Testis (tissue), 3 donors: ENCODE data around the gene ANKRD7. TPM values are rescaled to one million over a fixed set of nuclear protein-coding genes. Genes with fewer than 3 reads are reported as not detected.

ENCODE experiments used
- DNase-seq: peaks from one replicate; pipeline ENCODE4 v3.0.0-alpha.2; 2019
- H3K27ac ChIP-seq, 2 donors: fragments of 200-600 bp; sonication (generic); one replicate each; pipeline ENCODE4 v1.5.1; 2019
- H3K27me3 ChIP-seq: fragments of 200-600 bp; sonication (generic); one replicate; pipeline ENCODE4 v1.5.1; 2019
- H3K36me3 ChIP-seq: fragments of 200-600 bp; sonication (generic); one replicate; pipeline ENCODE4 v1.5.1; 2017; ENCODE audit warnings: low read depth; ENCODE audit errors: missing control alignments
- H3K4me1 ChIP-seq: fragments of 200-600 bp; sonication (generic); one replicate; pipeline ENCODE4 v1.5.1; 2019
- H3K4me3 ChIP-seq, 2 donors: fragments of 200-600 bp; sonication (generic); one replicate each; pipeline ENCODE4 v1.5.1; 2017 to 2019
- H3K9me3 ChIP-seq: fragments of 200-600 bp; sonication (generic); one replicate; pipeline ENCODE4 v1.5.1; 2017
- CTCF ChIP-seq, 3 experiments: fragments of 450-650 bp in 2 of 3; fragments of 200-600 bp in 1 of 3; sonication (generic) in 1 of 3; IDR thresholded peaks; one replicate each; pipeline ENCODE4 v1.5.1; 2016 to 2019; ENCODE audit warnings: antibody characterized with exemption in 3 of 3, mild to moderate bottlenecking in 2 of 3, moderate library complexity in 1 of 3
- POLR2A ChIP-seq: fragments of 450-650 bp; IDR thresholded peaks from one replicate; pipeline ENCODE4 v1.6.1; 2017; ENCODE audit warnings: antibody characterized with exemption, mild to moderate bottlenecking, moderate library complexity
- WGBS, 2 donors: methylation state at CpG; one replicate each; pipeline ENCODE4 v1.1.5; 2018; 5-methylcytosine and 5-hydroxymethylcytosine counted together
- intact Hi-C: fragments of 100-400 bp; cut with DNase I; formaldehyde crosslinking; loops from one replicate; pipeline ENCODE4 v1.15.1; 2023; ENCODE audit warnings: low total_unique reads
- polyA plus RNA-seq: library from polyadenylated mRNA; stranded (reverse); fragments of 350-450 nt; fragmentation: Illumina TruSeq; extraction: RNeasy Lipid Tissue Mini Kit (QIAGEN cat#74804); gene quantifications from one replicate; pipeline ENCODE4 v1.2.3, GENCODE V29; 2014; ENCODE audit warnings: low read depth, low replicate concordance; ENCODE audit not compliant: insufficient read depth
- total RNA-seq, 2 donors: library from RNA; depleted of rRNA; stranded (reverse); fragments of >200 nt; gene quantifications; one replicate each; pipeline ENCODE4 v1.2.3, GENCODE V29; 2016

Gene ANKRD7
- total and polyA plus RNA-seq, 3 donors from 2014 or later, result 503 to 1,292 (median 598) TPM

- Histone ChIP-seq H3K4me1 (peaks cover 9% of the 10 kb centered on the region), H3K27me3 (no peaks in the 10 kb centered on the region), H3K27ac (no peak overlapping the region), H3K36me3 (no peaks in the 10 kb centered on the region), H3K4me3 (no peak overlapping the region), H3K9me3 (no peaks in the 10 kb centered on the region)
- intact Hi-C loops, result no loop called here
- no peak for DNase-seq
- no peak for TF ChIP-seq POLR2A
- no peak for TF ChIP-seq CTCF (IDR thresholded peaks at IDR 0.05)
Observed at GRCh38 chr7:118186501-118186900, 38.0 kb upstream of the ANKRD7 start.

GRCh38 chr7:118194571-118194970, 29.9 kb upstream of the ANKRD7 start:
- DNase-seq, result no peak
- Histone ChIP-seq H3K4me1 (no peaks in the 10 kb centered on the region), H3K27me3 (no peaks in the 10 kb centered on the region), H3K27ac (no peak overlapping the region), H3K9me3 (no peaks in the 10 kb centered on the region), H3K36me3 (no peaks in the 10 kb centered on the region), H3K4me3 (no peak overlapping the region)
- TF ChIP-seq CTCF (IDR thresholded peaks at IDR 0.05) (no peak), POLR2A (no peak)
- 70 to 76% methylated on average over 2 of the region's 2 CpGs for WGBS, 2 donors
- intact Hi-C loops, result no loop called here

GRCh38 chr7:118195837-118196474, 28.5 kb upstream of the ANKRD7 start:
- 61 to 63% methylated on average over 6 of the region's 6 CpGs for WGBS, 2 donors
- H3K36me3 ChIP-seq, result no peaks in the 10 kb centered on the region
- no peaks in the 10 kb centered on the region for H3K9me3 ChIP-seq
- peak; percentile 80 for DNase-seq
- no peak overlapping the region for H3K4me3 ChIP-seq
- no peak overlapping the region for H3K27ac ChIP-seq
- intact Hi-C loops, result no loop called here
- H3K27me3 ChIP-seq, result no peaks in the 10 kb centered on the region
- TF ChIP-seq CTCF (IDR thresholded peaks at IDR 0.05) (peak; percentile 42 to 68 (median 46)), POLR2A (no peak)
- no peaks in the 10 kb centered on the region for H3K4me1 ChIP-seq

GRCh38 chr7:118202061-118202460, 22.4 kb upstream of the ANKRD7 start:
- Histone ChIP-seq H3K27ac (no peak overlapping the region), H3K9me3 (no peaks in the 10 kb centered on the region), H3K36me3 (no peaks in the 10 kb centered on the region), H3K4me3 (no peak overlapping the region), H3K27me3 (no peaks in the 10 kb centered on the region), H3K4me1 (no peaks in the 10 kb centered on the region)
- no peak for DNase-seq
- 56 to 67% methylated on average over 2 of the region's 2 CpGs for WGBS, 2 donors
- no peak for TF ChIP-seq CTCF (IDR thresholded peaks at IDR 0.05)
- no peak for TF ChIP-seq POLR2A
- intact Hi-C loops, result no loop called here
